Left ventricle myocardium inferior (tissue), 1 donor: ENCODE results near the gene KRTAP10-4. TPM values are rescaled to one million over a fixed set of nuclear protein-coding genes. Genes with fewer than 3 reads are reported as not detected.

Experiments used
- DNase-seq: peaks from one replicate; pipeline ENCODE4 v3.0.0-alpha.2; 2020
- H3K27ac ChIP-seq: fragments of 200-600 bp; replicated peaks from 2 replicates; pipeline ENCODE4 v1.8.0; 2021
- H3K27me3 ChIP-seq: fragments of 200-600 bp; 2 replicates; pipeline ENCODE4 v1.8.0; 2021; ENCODE audit warnings: low read depth
- H3K36me3 ChIP-seq: fragments of 200-600 bp; 2 replicates; pipeline ENCODE4 v1.8.0; 2021
- H3K4me1 ChIP-seq: fragments of 200-600 bp; 2 replicates; pipeline ENCODE4 v1.8.0; 2021
- H3K4me3 ChIP-seq: fragments of 200-600 bp; 2 replicates; pipeline ENCODE4 v1.8.0; 2021; ENCODE audit warnings: mild to moderate bottlenecking, moderate library complexity
- H3K9me3 ChIP-seq: fragments of 200-600 bp; replicated peaks from 2 replicates; pipeline ENCODE4 v1.8.0; 2021
- intact Hi-C: fragments of 100-400 bp; cut with micrococcal nuclease; formaldehyde crosslinking; loops from one replicate; pipeline ENCODE4 v1.11.0; 2022
- total RNA-seq: library from RNA; stranded (reverse); fragmentation: NEBNext Ultra II Directional; extraction: Animal tissue kit (Norgen Biotek cat#: 25700); gene quantifications from one replicate; pipeline ENCODE4 v1.2.1, GENCODE V29; 2021
- TF ChIP-seq, protein P1 (sequence below): fragments of 200-600 bp; IDR thresholded peaks from 2 replicates; pipeline ENCODE4 v1.8.0; 2021; ENCODE audit warnings: antibody characterized with exemption, mild to moderate bottlenecking, borderline replicate concordance
- donor health status: DM: no; HTN: yes; CAD: no; lungs with severe emphysema.

The KRTAP10-4 gene
- total RNA-seq, 1 donor from 2014 or later: not detected

- no peak for DNase-seq
- no peak overlapping the region for H3K4me3 ChIP-seq
- intact Hi-C loops: no loop called here
- H3K4me1 ChIP-seq: no peaks in the 10 kb centered on the region
- no peaks in the 10 kb centered on the region for H3K9me3 ChIP-seq
- H3K27ac ChIP-seq: no peak overlapping the region
- TF ChIP-seq, protein P1, sequence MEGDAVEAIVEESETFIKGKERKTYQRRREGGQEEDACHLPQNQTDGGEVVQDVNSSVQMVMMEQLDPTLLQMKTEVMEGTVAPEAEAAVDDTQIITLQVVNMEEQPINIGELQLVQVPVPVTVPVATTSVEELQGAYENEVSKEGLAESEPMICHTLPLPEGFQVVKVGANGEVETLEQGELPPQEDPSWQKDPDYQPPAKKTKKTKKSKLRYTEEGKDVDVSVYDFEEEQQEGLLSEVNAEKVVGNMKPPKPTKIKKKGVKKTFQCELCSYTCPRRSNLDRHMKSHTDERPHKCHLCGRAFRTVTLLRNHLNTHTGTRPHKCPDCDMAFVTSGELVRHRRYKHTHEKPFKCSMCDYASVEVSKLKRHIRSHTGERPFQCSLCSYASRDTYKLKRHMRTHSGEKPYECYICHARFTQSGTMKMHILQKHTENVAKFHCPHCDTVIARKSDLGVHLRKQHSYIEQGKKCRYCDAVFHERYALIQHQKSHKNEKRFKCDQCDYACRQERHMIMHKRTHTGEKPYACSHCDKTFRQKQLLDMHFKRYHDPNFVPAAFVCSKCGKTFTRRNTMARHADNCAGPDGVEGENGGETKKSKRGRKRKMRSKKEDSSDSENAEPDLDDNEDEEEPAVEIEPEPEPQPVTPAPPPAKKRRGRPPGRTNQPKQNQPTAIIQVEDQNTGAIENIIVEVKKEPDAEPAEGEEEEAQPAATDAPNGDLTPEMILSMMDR: no peak
- no peaks in the 10 kb centered on the region for H3K36me3 ChIP-seq
- H3K27me3 ChIP-seq: peaks cover 34% of the 10 kb centered on the region
Observed at GRCh38 chr21:44533891-44534627, 39.5 kb upstream of the KRTAP10-4 start.

DNA sequence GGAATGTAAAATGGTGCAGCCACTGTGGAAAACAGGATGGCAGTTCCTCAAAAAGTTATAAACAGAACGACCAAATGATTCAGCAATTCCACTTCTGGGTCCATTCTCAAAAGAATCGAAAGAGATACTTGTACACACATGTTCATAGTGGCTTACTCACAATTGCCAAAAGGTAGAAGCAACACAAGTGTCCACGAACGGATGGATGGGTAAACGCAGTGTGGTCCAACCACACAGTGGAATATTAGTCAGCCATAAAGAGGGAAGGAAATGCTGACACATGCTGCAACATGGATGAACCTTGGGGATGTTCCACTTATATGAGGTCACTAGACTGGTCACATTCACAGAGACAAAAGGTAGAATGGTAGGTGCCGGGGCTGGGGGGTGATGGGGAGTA is 38.8 kb upstream of the KRTAP10-4 start:
- TF ChIP-seq, protein P1: no peak
- no peaks in the 10 kb centered on the region for H3K36me3 ChIP-seq
- peaks cover 29% of the 10 kb centered on the region for H3K27me3 ChIP-seq
- no peaks in the 10 kb centered on the region for H3K4me1 ChIP-seq
- no peak overlapping the region for H3K4me3 ChIP-seq
- intact Hi-C loops: no loop called here
- H3K27ac ChIP-seq: no peak overlapping the region
- DNase-seq: no peak
- no peaks in the 10 kb centered on the region for H3K9me3 ChIP-seq

- Histone ChIP-seq H3K27ac (no peak overlapping the region), H3K27me3 (peaks cover 19% of the 10 kb centered on the region), H3K9me3 (no peaks in the 10 kb centered on the region), H3K4me3 (no peak overlapping the region), H3K4me1 (no peaks in the 10 kb centered on the region), H3K36me3 (no peaks in the 10 kb centered on the region)
- TF ChIP-seq, protein P1: no peak
- no peak for DNase-seq
- intact Hi-C loops: no loop called here
Observed at GRCh38 chr21:44535963-44536362, 37.6 kb upstream of the KRTAP10-4 start.

- Histone ChIP-seq H3K9me3 (peaks cover 9% of the 10 kb centered on the region), H3K4me1 (no peaks in the 10 kb centered on the region), H3K27me3 (peaks cover 9% of the 10 kb centered on the region), H3K27ac (no peak overlapping the region), H3K36me3 (no peaks in the 10 kb centered on the region), H3K4me3 (no peak overlapping the region)
- intact Hi-C loops: no loop called here
- TF ChIP-seq, protein P1: no peak
- no peak for DNase-seq
Observed at GRCh38 chr21:44537930-44538911, 35.3 kb upstream of the KRTAP10-4 start.

DNA sequence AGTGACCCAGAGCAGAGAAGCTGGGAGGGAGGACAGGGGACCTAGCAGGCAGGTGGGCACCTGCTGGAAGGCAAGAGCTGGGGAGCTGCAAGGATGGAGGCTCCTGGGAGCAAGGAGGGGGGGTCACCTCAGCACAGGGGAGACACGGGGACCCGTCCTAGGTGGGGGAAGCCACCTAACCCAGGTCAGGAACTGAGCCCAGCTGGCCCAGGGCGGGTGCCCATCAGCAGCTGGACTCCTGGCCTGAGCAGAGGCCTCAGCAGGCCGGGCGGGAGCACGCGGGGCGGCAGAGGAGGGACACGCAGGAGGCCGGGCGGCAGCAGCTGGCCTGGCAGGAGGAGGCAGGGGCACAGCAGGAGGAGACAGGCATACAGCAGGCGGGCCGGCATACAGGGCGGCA is 34.5 kb upstream of the KRTAP10-4 start:
- intact Hi-C loops: no loop called here
- no peaks in the 10 kb centered on the region for H3K36me3 ChIP-seq
- H3K4me1 ChIP-seq: no peaks in the 10 kb centered on the region
- no peak overlapping the region for H3K4me3 ChIP-seq
- H3K27me3 ChIP-seq: peaks cover 9% of the 10 kb centered on the region
- TF ChIP-seq, protein P1: no peak
- no peak for DNase-seq
- peaks cover 9% of the 10 kb centered on the region for H3K9me3 ChIP-seq
- H3K27ac ChIP-seq: no peak overlapping the region
